IMR-90 (cell line): ENCODE data around the gene KRTAP2-1. TPM values are rescaled to one million over a fixed set of nuclear protein-coding genes. Genes with fewer than 3 reads are reported as not detected.
A peak's percentile ranks its signal among the peaks of the same experiment; 100 is the strongest.

Source experiments
- ATAC-seq: fragments of 200-7000 bp; cut with Tn5 transposase; 2 replicates; pipeline ENCODE4 v1.9.1; 2020; ENCODE audit warnings: low read depth, mild to moderate bottlenecking, moderate library complexity
- BruUV-seq: library from RNA; stranded (reverse); fragments of 400-500 nt; replicated peaks from 2 replicates; lab custom pipeline; 2021; lab: Mats Ljungman, UMichigan
- CTCF ChIA-PET: fragments of 300-600 bp; formaldehyde crosslinking; extraction: SDS; loops from one replicate; lab custom pipeline; 2021; ENCODE audit warnings: antibody characterized with exemption; lab: Yijun Ruan, JAX
- POLR2A ChIA-PET: fragments of 300-600 bp; sonication (Branson Sonifier 250); formaldehyde crosslinking; loops from one replicate; lab custom pipeline; 2022; ENCODE audit warnings: antibody characterized with exemption; ENCODE audit not compliant: unreplicated experiment; lab: Charles Lee
- DNase-seq: peaks from one replicate; pipeline ENCODE4 v3.0.0; 2013
- H2AFZ ChIP-seq: replicated peaks from 2 replicates; pipeline ENCODE3; 2013; ENCODE audit warnings: low read length, mild to moderate bottlenecking; ENCODE audit not compliant: poor library complexity
- H2AK5ac ChIP-seq: 2 replicates; pipeline ENCODE4 v1.6.1; 2013; ENCODE audit warnings: low read depth, low read length, inconsistent platforms
- H2AK9ac ChIP-seq: replicated peaks from 2 replicates; pipeline ENCODE3; 2013; ENCODE audit warnings: mild to moderate bottlenecking, low read depth, low read length, moderate library complexity; ENCODE audit not compliant: poor library complexity
- H2BK120ac ChIP-seq: 2 replicates; pipeline ENCODE4 v1.6.1; 2013; ENCODE audit warnings: low read depth, low read length, inconsistent platforms
- H2BK15ac ChIP-seq: 3 replicates; pipeline ENCODE4 v1.6.1; 2013; ENCODE audit warnings: low read depth, low read length, inconsistent platforms
- H2BK20ac ChIP-seq: 2 replicates; pipeline ENCODE4 v1.6.1; 2013; ENCODE audit warnings: low read depth, mild to moderate bottlenecking, inconsistent platforms, low read length, moderate library complexity
- H2BK5ac ChIP-seq: 2 replicates; pipeline ENCODE4 v1.6.1; 2013; ENCODE audit warnings: mild to moderate bottlenecking, low read depth, low read length, inconsistent platforms; ENCODE audit not compliant: poor library complexity, severe bottlenecking
- H3K14ac ChIP-seq: replicated peaks from 2 replicates; pipeline ENCODE4 v1.6.1; 2013; ENCODE audit warnings: low read depth, low read length, inconsistent platforms
- H3K18ac ChIP-seq: 2 replicates; pipeline ENCODE4 v1.6.1; 2013; ENCODE audit warnings: low read depth, low read length, control low read depth
- H3K23ac ChIP-seq: 2 replicates; pipeline ENCODE4 v1.6.1; 2013; ENCODE audit warnings: low read depth, low read length, inconsistent platforms
- H3K27ac ChIP-seq: 2 replicates; pipeline ENCODE4 v1.5.1; 2013; ENCODE audit warnings: mild to moderate bottlenecking, control low read depth, low read length; ENCODE audit not compliant: insufficient read depth
- H3K27me3 ChIP-seq: 2 replicates; pipeline ENCODE4 v1.6.1; 2013; ENCODE audit warnings: low read length; ENCODE audit not compliant: control insufficient read depth, insufficient read depth
- H3K36me3 ChIP-seq: 2 replicates; pipeline ENCODE4 v1.6.1; 2013; ENCODE audit warnings: low read length, mixed read lengths; ENCODE audit not compliant: control insufficient read depth, insufficient read depth
- H3K4ac ChIP-seq: 2 replicates; pipeline ENCODE4 v1.6.1; 2013; ENCODE audit warnings: low read depth, low read length, inconsistent platforms
- H3K4me1 ChIP-seq: 2 replicates; pipeline ENCODE4 v1.6.1; 2013; ENCODE audit warnings: low read length, mixed read lengths; ENCODE audit not compliant: control insufficient read depth, insufficient read depth
- H3K4me2 ChIP-seq: 2 replicates; pipeline ENCODE4 v1.6.1; 2013; ENCODE audit warnings: low read depth, mild to moderate bottlenecking, control low read depth, low read length, moderate library complexity
- H3K4me3 ChIP-seq: 2 replicates; pipeline ENCODE4 v1.5.1; 2013; ENCODE audit warnings: low read depth, mild to moderate bottlenecking, control low read depth, low read length, moderate library complexity; ENCODE audit not compliant: insufficient read depth
- H3K56ac ChIP-seq: 2 replicates; pipeline ENCODE4 v1.6.1; 2013; ENCODE audit warnings: low read length, inconsistent platforms; ENCODE audit not compliant: insufficient read depth; ENCODE audit errors: extremely low read depth
- H3K79me1 ChIP-seq, 2 experiments: 2 replicates each; pipeline ENCODE4 v1.6.1; 2013; ENCODE audit warnings: low read length in 2 of 2, inconsistent platforms in 1 of 2, low read depth in 1 of 2
- H3K9ac ChIP-seq: 2 replicates; pipeline ENCODE4 v1.6.1; 2013; ENCODE audit warnings: low read depth, low read length, control low read depth
- H3K9me1 ChIP-seq: 2 replicates; pipeline ENCODE4 v1.6.1; 2013; ENCODE audit warnings: low read length, inconsistent platforms; ENCODE audit not compliant: insufficient read depth
- H3K9me3 ChIP-seq: 2 replicates; pipeline ENCODE4 v1.6.1; 2013; ENCODE audit warnings: low read length; ENCODE audit not compliant: control insufficient read depth, insufficient read depth
- H4K20me1 ChIP-seq: 2 replicates; pipeline ENCODE4 v1.6.1; 2013; ENCODE audit warnings: low read length, inconsistent platforms; ENCODE audit not compliant: insufficient read depth
- H4K5ac ChIP-seq: 2 replicates; pipeline ENCODE4 v1.6.1; 2013; ENCODE audit warnings: mild to moderate bottlenecking, low read depth, low read length, control low read depth
- H4K8ac ChIP-seq, 2 experiments: 2 replicates each; pipeline ENCODE4 v1.6.1; 2013; ENCODE audit warnings: low read depth in 2 of 2, low read length in 2 of 2, control low read depth in 1 of 2, inconsistent platforms in 1 of 2
- H4K91ac ChIP-seq: 2 replicates; pipeline ENCODE4 v1.6.1; 2013; ENCODE audit warnings: low read depth, low read length, inconsistent platforms; ENCODE audit not compliant: insufficient read depth
- BHLHE40 ChIP-seq: fragments of 150-350 bp; IDR thresholded peaks from 2 replicates; pipeline ENCODE4 v1.6.1; 2016; ENCODE audit warnings: mild to moderate bottlenecking, low read depth, low read length
- CHD1 ChIP-seq: IDR thresholded peaks from 2 replicates; pipeline ENCODE4 v1.6.1; 2012; ENCODE audit warnings: low read depth, low read length, improper control_type of control experiment
- FOS ChIP-seq: fragments of 150-350 bp; IDR thresholded peaks from 2 replicates; pipeline ENCODE4 v1.6.1; 2016; ENCODE audit warnings: low read depth, low read length
- MAZ ChIP-seq: IDR thresholded peaks from 2 replicates; pipeline ENCODE4 v1.6.1; 2012; ENCODE audit warnings: low read depth, mild to moderate bottlenecking, low read length, improper control_type of control experiment, moderate library complexity, borderline replicate concordance
- MXI1 ChIP-seq: IDR thresholded peaks from 2 replicates; pipeline ENCODE4 v1.6.1; 2012; ENCODE audit warnings: low read depth, mild to moderate bottlenecking, low read length, moderate library complexity, borderline replicate concordance
- NFE2L2 ChIP-seq: fragments of 150-350 bp; IDR thresholded peaks from 2 replicates; pipeline ENCODE4 v1.6.1; 2016; ENCODE audit warnings: low read depth, mild to moderate bottlenecking, low read length
- RAD21 ChIP-seq: IDR thresholded peaks from 2 replicates; pipeline ENCODE4 v1.6.1; 2012; ENCODE audit warnings: low read length, improper control_type of control experiment
- USF2 ChIP-seq: fragments of 150-350 bp; IDR thresholded peaks from 2 replicates; pipeline ENCODE4 v1.6.1; 2017; ENCODE audit warnings: mild to moderate bottlenecking, antibody characterized with exemption, low read length, low read depth
- WGBS, 2 experiments: methylation state at CpG; one replicate each; pipeline versions ENCODE4 v1.1.5 to v1.1.7; 2013; ENCODE audit warnings: missing lambda C conversion rate in 2 of 2; ENCODE audit not compliant: insufficient read length in 1 of 2; ENCODE audit errors: extremely low coverage in 2 of 2; 5-methylcytosine and 5-hydroxymethylcytosine counted together
- dilution Hi-C: fragments of 300-500 bp; cut with HindIII; formaldehyde crosslinking; loops from one replicate; pipeline ENCODE4 v1.14.3; 2018; ENCODE audit warnings: low sequenced_read_pairs; ENCODE audit not compliant: unreplicated experiment
- in situ Hi-C: fragments of 300-500 bp; cut with MboI; formaldehyde crosslinking; loops from 3 replicates; pipeline ENCODE4 v1.14.3; 2019; ENCODE audit warnings: low sequenced_read_pairs, inconsistent platforms, mixed read lengths
- intact Hi-C: fragments of 100-400 bp; cut with micrococcal nuclease; formaldehyde crosslinking; loops from 2 replicates; pipeline ENCODE4 v1.10.0; 2022
- polyA plus RNA-seq, 3 experiments: library from polyadenylated mRNA; depleted of rRNA; stranded (reverse); fragments of >200 nt; gene quantifications; 2 replicates each; pipeline ENCODE4 v1.2.3, GENCODE V29; 2012; ENCODE audit warnings: low replicate concordance in 1 of 3
- total RNA-seq: library from RNA; depleted of rRNA; stranded (reverse); fragments of >200 nt; gene quantifications from 2 replicates; pipeline ENCODE4 v1.2.3, GENCODE V29; 2012

The KRTAP2-1 gene
- total and polyA plus RNA-seq, 2 of the 4 experiments (the other 2 are of a cell fraction) = not detected

DNA sequence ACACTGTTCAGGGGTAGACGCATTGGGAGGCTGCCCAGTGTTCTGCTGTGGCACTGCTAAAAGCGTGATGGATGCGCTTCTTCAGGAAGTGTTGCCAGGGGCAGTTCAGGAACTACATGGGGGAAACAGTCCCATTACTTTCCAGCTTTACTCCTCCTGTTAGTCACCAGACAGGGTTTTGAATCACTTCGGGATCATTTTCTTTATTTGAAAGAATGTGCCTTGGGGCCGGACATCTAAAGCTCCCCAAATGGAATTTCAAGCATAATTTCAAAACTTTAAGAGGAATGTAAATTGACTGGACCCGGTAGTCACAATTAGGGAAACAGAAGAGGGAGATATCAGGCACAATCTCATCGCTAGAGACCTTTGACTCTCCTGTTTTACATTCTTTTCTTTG is 1.3 kb upstream of the KRTAP2-1 start:
- peak overlapping the region; percentile 85 for H4K91ac ChIP-seq
- TF ChIP-seq CHD1 (no peak), BHLHE40 (peak; percentile 43; the same call in 1 of the 2 replicates), MAZ (no peak), NFE2L2 (no peak), RAD21 (0 out of 2 replicates have a peak, but pooled peaks have one; percentile 1), FOS (peak; percentile 19; the same call in 1 of the 2 replicates), MXI1 (no peak), USF2 (no peak)
- no peaks in the 10 kb centered on the region for H3K9me3 ChIP-seq
- dilution Hi-C loops (no loop called here), in situ Hi-C loops (no loop called here), intact Hi-C loops (no loop called here)
- peaks cover 5% of the 10 kb centered on the region for H3K4me1 ChIP-seq
- H3K27ac ChIP-seq = peak overlapping the region; percentile 69
- ATAC-seq (peak; percentile 80), DNase-seq (peak; percentile 60)
- H2BK120ac ChIP-seq = peak overlapping the region; percentile 88
- peak overlapping the region; percentile 77 for H2AFZ ChIP-seq
- H3K56ac ChIP-seq = peak overlapping the region; percentile 63
- H4K20me1 ChIP-seq = no peaks in the 10 kb centered on the region
- peak overlapping the region; percentile 83 for H3K14ac ChIP-seq
- H4K5ac ChIP-seq = peak overlapping the region; percentile 94; the same call in 1 of the 2 replicates
- no peak overlapping the region for H3K9ac ChIP-seq
- peak overlapping the region; percentile 33 to 76; a peak in 3 of 4 replicates for H4K8ac ChIP-seq
- BruUV-seq = no TSS peak
- peak overlapping the region; percentile 80 for H3K4ac ChIP-seq
- H3K9me1 ChIP-seq = peaks cover 11% of the 10 kb centered on the region; the same call in 1 of the 2 replicates
- WGBS, 2 experiments = no CpG with 5 or more reads among the region's 7 CpGs
- peak overlapping the region; percentile 84 for H2AK5ac ChIP-seq
- H3K23ac ChIP-seq = peak overlapping the region; percentile 57
- peak overlapping the region; percentile 82 for H2BK5ac ChIP-seq
- peak overlapping the region; percentile 97 for H3K18ac ChIP-seq
- no peaks in the 10 kb centered on the region for H3K36me3 ChIP-seq
- CTCF ChIA-PET = no interaction called here
- peak overlapping the region; percentile 93 for H2BK20ac ChIP-seq
- no peaks in the 10 kb centered on the region for H3K79me1 ChIP-seq
- H3K4me3 ChIP-seq = no peak overlapping the region
- POLR2A ChIA-PET = interaction anchor here (1.0 kb wide), 1 partner anchor 11 kb away, joined by 5 read pairs; no protein-coding TSS in a partner anchor
- no peaks in the 10 kb centered on the region for H3K27me3 ChIP-seq
- H2AK9ac ChIP-seq = no peak overlapping the region
- H2BK15ac ChIP-seq = peak overlapping the region; percentile 55; the same call in 2 of the 3 replicates
- peak overlapping the region; percentile 70 for H3K4me2 ChIP-seq
